Measurements from ENCODE around the gene CCDC85C.

DNA sequence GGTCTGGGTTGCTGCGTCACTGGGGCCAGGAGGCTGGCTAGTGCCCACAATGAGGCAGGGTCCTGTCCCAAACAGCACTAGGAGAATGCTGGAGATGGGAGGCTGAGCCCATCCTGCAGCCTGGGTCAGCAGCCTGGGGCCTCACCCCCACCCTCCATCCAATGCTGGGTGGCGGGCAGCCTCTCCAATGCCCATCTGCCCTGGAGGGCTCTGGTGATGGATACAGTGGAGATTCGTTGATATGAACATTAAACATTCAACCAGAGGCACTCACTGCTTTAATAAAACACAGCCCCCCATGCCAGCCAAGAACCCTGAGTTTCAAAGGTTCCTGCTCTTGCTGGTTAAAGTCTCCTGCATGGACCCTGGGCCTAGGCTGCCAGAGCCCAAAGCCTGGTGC is 21.5 kb upstream of the CCDC85C start:
- TF ChIP-seq, protein P1, sequence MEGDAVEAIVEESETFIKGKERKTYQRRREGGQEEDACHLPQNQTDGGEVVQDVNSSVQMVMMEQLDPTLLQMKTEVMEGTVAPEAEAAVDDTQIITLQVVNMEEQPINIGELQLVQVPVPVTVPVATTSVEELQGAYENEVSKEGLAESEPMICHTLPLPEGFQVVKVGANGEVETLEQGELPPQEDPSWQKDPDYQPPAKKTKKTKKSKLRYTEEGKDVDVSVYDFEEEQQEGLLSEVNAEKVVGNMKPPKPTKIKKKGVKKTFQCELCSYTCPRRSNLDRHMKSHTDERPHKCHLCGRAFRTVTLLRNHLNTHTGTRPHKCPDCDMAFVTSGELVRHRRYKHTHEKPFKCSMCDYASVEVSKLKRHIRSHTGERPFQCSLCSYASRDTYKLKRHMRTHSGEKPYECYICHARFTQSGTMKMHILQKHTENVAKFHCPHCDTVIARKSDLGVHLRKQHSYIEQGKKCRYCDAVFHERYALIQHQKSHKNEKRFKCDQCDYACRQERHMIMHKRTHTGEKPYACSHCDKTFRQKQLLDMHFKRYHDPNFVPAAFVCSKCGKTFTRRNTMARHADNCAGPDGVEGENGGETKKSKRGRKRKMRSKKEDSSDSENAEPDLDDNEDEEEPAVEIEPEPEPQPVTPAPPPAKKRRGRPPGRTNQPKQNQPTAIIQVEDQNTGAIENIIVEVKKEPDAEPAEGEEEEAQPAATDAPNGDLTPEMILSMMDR (IDR thresholded peaks at IDR 0.05; ENCODE audit: low read depth, low read length): no peak
- TF ChIP-seq EZH2phosphoT487 (IDR thresholded peaks at IDR 0.05; ENCODE audit: low read depth): no peak
